ENCODE data around the gene TFPI. TPM values are rescaled to one million over a fixed set of nuclear protein-coding genes. Genes with fewer than 3 reads are reported as not detected.

The TFPI gene
- total RNA-seq, 1 experiment from 2014 or later, result 29.1 TPM

- TF ChIP-seq EZH2 (IDR thresholded peaks at IDR 0.05) (no peak), CBX3 (IDR thresholded peaks at IDR 0.05; ENCODE audit: low read depth) (no peak), SIN3A (IDR thresholded peaks at IDR 0.05; ENCODE audit: low read depth) (no peak), ELF1 (IDR thresholded peaks at IDR 0.05; ENCODE audit: borderline replicate concordance, low read depth) (no peak), TCF7L2 (IDR thresholded peaks at IDR 0.05; ENCODE audit: borderline replicate concordance, extremely low read depth, insufficient read depth, insufficient read length) (no peak), JUND (IDR thresholded peaks at IDR 0.05) (no peak)
- RAD21 ChIA-PET (ENCODE audit: low non-redundant PET in 1 of 2, low total read pairs in 2 of 2, uncharacterized antibody in 2 of 2, unreplicated experiment in 2 of 2), result no interaction called here
- no peak overlapping the region for H3K9ac ChIP-seq (ENCODE audit: low read length)
- H3K27ac ChIP-seq (ENCODE audit: low read depth, low read length), result no peak overlapping the region
- no peak overlapping the region for H3K4me2 ChIP-seq (ENCODE audit: low read length)
- POLR2A ChIA-PET, result no interaction called here
- no peaks in the 10 kb centered on the region for H3K79me2 ChIP-seq (ENCODE audit: insufficient read depth, low read length)
- no peaks in the 10 kb centered on the region for H3K36me3 ChIP-seq (ENCODE audit: control insufficient read depth in 1 of 2, insufficient read depth in 2 of 2, low read length in 2 of 2)
- H3K4me3 ChIP-seq (replicated peaks in 1 of 2; ENCODE audit: low read depth in 1 of 2, low read length in 2 of 2), result no peak overlapping the region
- no peaks in the 10 kb centered on the region for H3K9me3 ChIP-seq (ENCODE audit: control insufficient read depth in 1 of 2, insufficient read depth in 1 of 2, low read depth in 1 of 2, low read length in 2 of 2)
- ATAC-seq (no peak), DNase-seq (ENCODE audit: low read depth, low spot score) (no peak)
- BruUV-seq (replicated peaks), result no TSS peak
- H3K4me1 ChIP-seq (ENCODE audit: control insufficient read depth in 1 of 2, insufficient read depth in 2 of 2, low read length in 2 of 2), result no peaks in the 10 kb centered on the region
- intact Hi-C loops (cut with micrococcal nuclease), result no loop called here
- CTCF ChIA-PET, result interaction anchor here (2.7 to 3.6 kb wide), 3 partner anchors 11 to 249 kb away, joined by 13 to 25 read pairs (median 20); no protein-coding TSS in a partner anchor
- no peaks in the 10 kb centered on the region for H3K9me2 ChIP-seq (ENCODE audit: insufficient read depth)
- H3K27me3 ChIP-seq (ENCODE audit: insufficient read depth, low read length), result no peaks in the 10 kb centered on the region
- no peaks in the 10 kb centered on the region for H4K20me1 ChIP-seq (ENCODE audit: insufficient read depth)
- no peak overlapping the region for H2AFZ ChIP-seq (ENCODE audit: low read depth, low read length, poor library complexity, severe bottlenecking)
Observed at GRCh38 chr2:187593697-187594096, 39.5 kb upstream of the TFPI start.

- Histone ChIP-seq H2AFZ (ENCODE audit: low read depth, low read length, poor library complexity, severe bottlenecking) (no peak overlapping the region), H3K79me2 (ENCODE audit: insufficient read depth, low read length) (no peaks in the 10 kb centered on the region), H3K27ac (ENCODE audit: low read depth, low read length) (no peak overlapping the region), H3K4me3 (replicated peaks in 1 of 2; ENCODE audit: low read depth in 1 of 2, low read length in 2 of 2) (no peak overlapping the region), H4K20me1 (ENCODE audit: insufficient read depth) (no peaks in the 10 kb centered on the region), H3K9me3 (ENCODE audit: control insufficient read depth in 1 of 2, insufficient read depth in 1 of 2, low read depth in 1 of 2, low read length in 2 of 2) (no peaks in the 10 kb centered on the region), H3K4me1 (ENCODE audit: control insufficient read depth in 1 of 2, insufficient read depth in 2 of 2, low read length in 2 of 2) (no peaks in the 10 kb centered on the region), H3K4me2 (ENCODE audit: low read length) (no peak overlapping the region), H3K27me3 (ENCODE audit: insufficient read depth, low read length) (no peaks in the 10 kb centered on the region), H3K36me3 (ENCODE audit: control insufficient read depth in 1 of 2, insufficient read depth in 2 of 2, low read length in 2 of 2) (no peaks in the 10 kb centered on the region), H3K9ac (ENCODE audit: low read length) (no peak overlapping the region), H3K9me2 (ENCODE audit: insufficient read depth) (no peaks in the 10 kb centered on the region)
- CTCF ChIA-PET, result interaction anchor here (0.7 to 3.6 kb wide), 3 partner anchors 11 to 252 kb away, joined by 3 to 25 read pairs (median 20); no protein-coding TSS in a partner anchor
- TF ChIP-seq TCF7L2 (IDR thresholded peaks at IDR 0.05; ENCODE audit: borderline replicate concordance, extremely low read depth, insufficient read depth, insufficient read length), result no peak
- no peak for TF ChIP-seq SRF (IDR thresholded peaks at IDR 0.05; ENCODE audit: low read depth)
- TF ChIP-seq SP1 (IDR thresholded peaks at IDR 0.05; ENCODE audit: low read depth), result no peak
- TF ChIP-seq ELF1 (IDR thresholded peaks at IDR 0.05; ENCODE audit: borderline replicate concordance, low read depth), result no peak
- TF ChIP-seq JUND (IDR thresholded peaks at IDR 0.05), result no peak
- no peak for TF ChIP-seq CBX3 (IDR thresholded peaks at IDR 0.05; ENCODE audit: low read depth)
- TF ChIP-seq CTCF (IDR thresholded peaks at IDR 0.05 in 2 of 3, conservative IDR thresholded peaks at IDR 0.05 in 1 of 3; ENCODE audit: borderline replicate concordance in 1 of 3, insufficient read depth in 1 of 3, low read depth in 2 of 3, low read length in 2 of 3), result no peak
- no peak for TF ChIP-seq YY1 (IDR thresholded peaks at IDR 0.05; ENCODE audit: extremely low read depth, insufficient replicate concordance, low read depth, low read length)
- TF ChIP-seq EZH2 (IDR thresholded peaks at IDR 0.05), result no peak
- TF ChIP-seq MAX (IDR thresholded peaks at IDR 0.05), result no peak
- intact Hi-C loops (cut with micrococcal nuclease), result no loop called here
- DNase-seq (ENCODE audit: low read depth, low spot score), result no peak
- POLR2A ChIA-PET, result no interaction called here
- RAD21 ChIA-PET (ENCODE audit: low non-redundant PET in 1 of 2, low total read pairs in 2 of 2, uncharacterized antibody in 2 of 2, unreplicated experiment in 2 of 2), result no interaction called here
- no TSS peak for BruUV-seq (replicated peaks)
- ATAC-seq, result no peak
Observed at GRCh38 chr2:187593098-187593497, 38.9 kb upstream of the TFPI start.

All from HCT116 (cell line).